H1 (cell line): ENCODE measurements around the gene IFNL2. TPM values are rescaled to one million over a fixed set of nuclear protein-coding genes. Genes with fewer than 3 reads are reported as not detected.

Experiments used
- CTCF ChIA-PET: fragments of 300-600 bp; sonication (Branson Sonifier 250); formaldehyde crosslinking; loops from one replicate; lab custom pipeline; 2021; ENCODE audit not compliant: partially characterized antibody; lab: Charles Lee
- POLR2A ChIA-PET: fragments of 300-600 bp; sonication (Branson Sonifier 250); formaldehyde crosslinking; loops from one replicate; lab custom pipeline; 2021; ENCODE audit warnings: inconsistent platforms; ENCODE audit not compliant: partially characterized antibody; lab: Charles Lee
- DNase-seq, 2 experiments: peaks; one replicate each; pipeline versions ENCODE4 v3.0.0 to v3.0.0-alpha.2; 2010 to 2022; ENCODE audit warnings: low spot score in 2 of 2, low read depth in 1 of 2, mixed read lengths in 1 of 2
- FAIRE-seq: peaks from 2 replicates; lab custom pipeline; 2011; peaks lifted over from hg19 to GRCh38; lab: Jason Lieb, UNC
- H2AFZ ChIP-seq: 2 replicates; pipeline ENCODE4 v1.8.1; 2012; ENCODE audit warnings: low read length, inconsistent platforms
- H2AK5ac ChIP-seq: 2 replicates; pipeline ENCODE4 v1.6.1; 2013; ENCODE audit warnings: low read depth, low read length
- H2BK120ac ChIP-seq: replicated peaks from 2 replicates; pipeline ENCODE3; 2013; ENCODE audit warnings: low read depth, low read length, inconsistent platforms
- H2BK12ac ChIP-seq: 2 replicates; pipeline ENCODE4 v1.6.1; 2013; ENCODE audit warnings: low read depth, low read length
- H2BK15ac ChIP-seq: 2 replicates; pipeline ENCODE4 v1.6.1; 2013; ENCODE audit warnings: low read length
- H2BK20ac ChIP-seq: 2 replicates; pipeline ENCODE4 v1.6.1; 2013; ENCODE audit warnings: low read length
- H2BK5ac ChIP-seq: 2 replicates; pipeline ENCODE4 v1.6.1; 2013; ENCODE audit warnings: low read depth, low read length
- H3K14ac ChIP-seq: 2 replicates; pipeline ENCODE4 v1.6.1; 2013; ENCODE audit warnings: inconsistent platforms; ENCODE audit not compliant: insufficient read length
- H3K18ac ChIP-seq: 2 replicates; pipeline ENCODE4 v1.6.1; 2013; ENCODE audit warnings: low read length; ENCODE audit errors: extremely low read depth
- H3K23ac ChIP-seq: 2 replicates; pipeline ENCODE4 v1.6.1; 2013; ENCODE audit warnings: inconsistent platforms; ENCODE audit not compliant: insufficient read length
- H3K23me2 ChIP-seq: 2 replicates; pipeline ENCODE4 v1.6.1; 2013; ENCODE audit warnings: low read depth, low read length
- H3K27ac ChIP-seq: 2 replicates; pipeline ENCODE4 v1.6.1; 2011; ENCODE audit warnings: low read depth, low read length, inconsistent platforms
- H3K27me3 ChIP-seq, 4 experiments: replicated peaks in 1 of 4; 1 replicate in 1 of 4; 2 replicates in 3 of 4; pipeline versions ENCODE4 v1.6.1 to v1.8.1; 2011 to 2013; ENCODE audit warnings: low read length in 3 of 4, mild to moderate bottlenecking in 3 of 4, inconsistent platforms in 2 of 4, mixed read lengths in 2 of 4, moderate library complexity in 1 of 4; ENCODE audit not compliant: control insufficient read depth in 3 of 4, insufficient read depth in 3 of 4; ENCODE audit errors: extremely low read depth in 1 of 4
- H3K36me3 ChIP-seq, 4 experiments: 2 replicates each; pipeline versions ENCODE4 v1.6.1 to v1.8.1; 2011 to 2013; ENCODE audit warnings: mild to moderate bottlenecking in 4 of 4, low read length in 3 of 4, moderate library complexity in 2 of 4, control low read depth in 1 of 4, inconsistent platforms in 1 of 4; ENCODE audit not compliant: insufficient read depth in 4 of 4, control insufficient read depth in 2 of 4
- H3K4ac ChIP-seq: replicated peaks from 2 replicates; pipeline ENCODE3; 2013; ENCODE audit warnings: low read length, low read depth, mixed read lengths, inconsistent platforms; ENCODE audit not compliant: insufficient read length
- H3K4me1 ChIP-seq, 4 experiments: replicated peaks in 1 of 4; 1 replicate in 1 of 4; 2 replicates in 3 of 4; pipeline versions ENCODE4 v1.6.1 to v1.8.1; 2011 to 2013; ENCODE audit warnings: low read length in 3 of 4, inconsistent platforms in 2 of 4, mixed read lengths in 1 of 4; ENCODE audit not compliant: insufficient read depth in 4 of 4, control insufficient read depth in 3 of 4
- H3K4me2 ChIP-seq, 2 experiments: 2 replicates each; pipeline versions ENCODE4 v1.6.1 to v1.8.1; 2011 to 2013; ENCODE audit warnings: low read depth in 2 of 2, low read length in 2 of 2, control low read depth in 1 of 2, inconsistent platforms in 1 of 2, mild to moderate bottlenecking in 1 of 2; ENCODE audit not compliant: insufficient read depth in 1 of 2
- H3K4me3 ChIP-seq, 4 experiments: fragments of 200-600, 300-600 bp in 1 of 4; sonication (generic), shearing (Covaris generic), sonication (Bioruptor Twin) in 1 of 4; 2 replicates each; pipeline versions ENCODE4 v1.5.1 to v1.8.1; 2011 to 2016; ENCODE audit warnings: low read length in 4 of 4, low read depth in 3 of 4, control low read depth in 2 of 4, inconsistent platforms in 2 of 4, mild to moderate bottlenecking in 2 of 4, mixed read lengths in 1 of 4, moderate library complexity in 1 of 4; ENCODE audit not compliant: insufficient read depth in 2 of 4; ENCODE audit errors: extremely low read depth in 1 of 4
- H3K56ac ChIP-seq: replicated peaks from 2 replicates; pipeline ENCODE3; 2013; ENCODE audit warnings: low read depth, mild to moderate bottlenecking, mixed read lengths, low read length, inconsistent platforms; ENCODE audit not compliant: insufficient read length
- H3K79me1 ChIP-seq: 2 replicates; pipeline ENCODE4 v1.6.1; 2013; ENCODE audit warnings: low read depth, low read length, control low read depth
- H3K79me2 ChIP-seq, 2 experiments: 2 replicates each; pipeline versions ENCODE4 v1.6.1 to v1.8.1; 2012 to 2013; ENCODE audit warnings: low read length in 2 of 2, mild to moderate bottlenecking in 2 of 2, inconsistent platforms in 1 of 2; ENCODE audit not compliant: insufficient read depth in 2 of 2, control insufficient read depth in 1 of 2
- H3K9ac ChIP-seq, 4 experiments: replicated peaks in 1 of 4; 1 replicate in 1 of 4; 2 replicates in 3 of 4; pipeline versions ENCODE4 v1.6.1 to v1.8.1; 2011 to 2013; ENCODE audit warnings: low read depth in 3 of 4, low read length in 3 of 4, control low read depth in 2 of 4, mild to moderate bottlenecking in 2 of 4, moderate library complexity in 2 of 4, inconsistent platforms in 1 of 4; ENCODE audit errors: extremely low read depth in 1 of 4
- H3K9me3 ChIP-seq, 2 experiments: 2 replicates each; pipeline versions ENCODE4 v1.6.1 to v1.8.1; 2012 to 2013; ENCODE audit warnings: mild to moderate bottlenecking in 2 of 2, moderate library complexity in 2 of 2, control low read depth in 1 of 2, inconsistent platforms in 1 of 2, low read depth in 1 of 2, low read length in 1 of 2, mixed read lengths in 1 of 2; ENCODE audit not compliant: insufficient read depth in 2 of 2
- H4K20me1 ChIP-seq, 2 experiments: replicated peaks in 1 of 2; 2 replicates each; pipeline versions ENCODE3 to v1.8.1; 2011 to 2013; ENCODE audit warnings: inconsistent platforms in 2 of 2, low read length in 2 of 2, mild to moderate bottlenecking in 1 of 2; ENCODE audit not compliant: insufficient read depth in 2 of 2, control insufficient read depth in 1 of 2
- H4K5ac ChIP-seq: 2 replicates; pipeline ENCODE4 v1.6.1; 2013; ENCODE audit warnings: low read length, low read depth, mixed read lengths, inconsistent platforms; ENCODE audit not compliant: insufficient read length
- H4K8ac ChIP-seq: 2 replicates; pipeline ENCODE4 v1.8.0; 2013; ENCODE audit warnings: mild to moderate bottlenecking, moderate library complexity, low read length, inconsistent platforms; ENCODE audit not compliant: insufficient read depth; ENCODE audit errors: extremely low read depth
- H4K91ac ChIP-seq: replicated peaks from 2 replicates; pipeline ENCODE3; 2013; ENCODE audit warnings: low read length, mixed read lengths, inconsistent platforms; ENCODE audit not compliant: insufficient read length
- ASH2L ChIP-seq: fragments of 200-600, 300-600 bp; sonication (generic); IDR thresholded peaks from one replicate; pipeline ENCODE4 v1.7.1; 2017; ENCODE audit warnings: low read length
- BACH1 ChIP-seq: IDR thresholded peaks from 2 replicates; pipeline ENCODE4 v1.6.1; 2012; ENCODE audit warnings: low read length, improper control_type of control experiment
- CTBP2 ChIP-seq: IDR thresholded peaks from 2 replicates; pipeline ENCODE4 v1.7.0; 2011; ENCODE audit warnings: borderline replicate concordance, mild to moderate bottlenecking, moderate library complexity, mixed read lengths, low read length; ENCODE audit not compliant: insufficient read depth, insufficient read length
- RXRA ChIP-seq: IDR thresholded peaks from 2 replicates; pipeline ENCODE4 v1.6.1; 2011; ENCODE audit warnings: low read depth, mild to moderate bottlenecking, low read length, moderate library complexity; ENCODE audit not compliant: insufficient read depth
- ZNF274 ChIP-seq: IDR thresholded peaks from 2 replicates; pipeline ENCODE4 v1.7.0; 2012; ENCODE audit warnings: low read length, borderline replicate concordance; ENCODE audit errors: extremely low read depth
- WGBS, 2 experiments: shearing (Covaris generic) in 1 of 2; methylation state at CpG; one replicate each; pipeline versions ENCODE4 v1.1.6 to v1.1.7; 2013 to 2015; ENCODE audit warnings: low lambda C conversion rate in 2 of 2, mixed read lengths in 2 of 2, inconsistent platforms in 1 of 2, low coverage in 1 of 2, missing lambda C conversion rate in 1 of 2; ENCODE audit not compliant: insufficient replicate concordance in 2 of 2, insufficient coverage in 1 of 2, insufficient read length in 1 of 2; ENCODE audit errors: extremely low coverage in 1 of 2, missing lambda C conversion rate in 1 of 2; 5-methylcytosine and 5-hydroxymethylcytosine counted together
- polyA plus RNA-seq, 7 experiments: library from polyadenylated mRNA; depleted of rRNA in 3 of 7; stranded (reverse) in 5 of 7; unstranded in 2 of 7; fragments of >200 nt in 5 of 7; fragments of 200-250 nt in 2 of 7; gene quantifications; 1 replicate in 5 of 7; 2 replicates in 1 of 7; 4 replicates in 1 of 7; pipeline versions ENCODE4 v1.2.1 to v1.2.3, GENCODE V29; 2011 to 2013; ENCODE audit warnings: missing spikeins in 2 of 7, mixed read lengths in 2 of 7
- total RNA-seq: library from RNA; stranded (reverse); fragmentation: NEBNext Ultra II Directional; extraction: Animal tissue kit (Norgen Biotek cat#: 25700); gene quantifications from 2 replicates; pipeline ENCODE4 v1.2.1, GENCODE V29; 2021

The IFNL2 gene
- total and polyA plus RNA-seq, 2 of the 8 experiments (the other 6 are each of a cell fraction or from before 2014, with no cell fraction given): not detected

DNA sequence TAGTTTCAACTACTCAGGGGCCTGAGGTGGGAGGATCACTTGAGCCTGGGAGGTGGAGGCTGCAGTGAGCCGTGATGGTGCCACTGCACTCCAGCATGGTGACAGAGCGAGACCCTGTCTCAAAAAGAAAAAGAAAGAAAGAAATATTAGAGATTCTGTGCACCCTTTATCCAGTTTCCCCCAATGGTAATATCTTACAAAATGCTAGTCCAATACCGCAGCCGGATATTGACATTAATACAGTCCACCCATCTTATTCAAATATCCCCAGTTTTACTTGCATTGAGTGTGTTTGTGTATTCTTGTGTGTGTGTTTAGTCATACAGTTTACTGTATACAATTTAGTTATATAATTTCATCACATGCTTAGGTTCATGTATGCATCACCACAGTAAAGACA is 11.0 kb upstream of the IFNL2 start:
- no peak overlapping the region for H3K14ac ChIP-seq
- TF ChIP-seq ASH2L (no peak), BACH1 (no peak), RXRA (no peak), ZNF274 (no peak), CTBP2 (no peak)
- POLR2A ChIA-PET: no interaction called here
- H2BK12ac ChIP-seq: no peak overlapping the region
- H4K91ac ChIP-seq: no peak overlapping the region
- H3K36me3 ChIP-seq: no peaks in the 10 kb centered on the region
- H3K4me2 ChIP-seq: no peak overlapping the region
- DNase-seq: no peak
- 0 out of 4 replicates have a peak, but pooled peaks cover 0 to 3% of the 10 kb centered on the region in 2 experiments for H3K9me3 ChIP-seq
- CTCF ChIA-PET: interaction anchor here (1.9 kb wide), 1 partner anchor 39 kb away, joined by 6 read pairs; no protein-coding TSS in a partner anchor
- no peaks in the 10 kb centered on the region for H3K79me1 ChIP-seq
- no peak overlapping the region for H2BK120ac ChIP-seq
- no peak overlapping the region for H2BK5ac ChIP-seq
- no peak overlapping the region for H3K4ac ChIP-seq
- H3K23me2 ChIP-seq: no peaks in the 10 kb centered on the region
- H2AK5ac ChIP-seq: no peak overlapping the region
- no peak overlapping the region for H2AFZ ChIP-seq
- no peak for FAIRE-seq
- WGBS, 2 experiments: 92% methylated on average over 4 of the region's 4 CpGs; no CpG with 5 or more reads in 1 of the 2 experiments
- H3K23ac ChIP-seq: no peak overlapping the region
- H2BK15ac ChIP-seq: no peak overlapping the region
- H3K18ac ChIP-seq: no peak overlapping the region
- no peak overlapping the region for H4K5ac ChIP-seq
- H4K20me1 ChIP-seq: no peaks in the 10 kb centered on the region
- H3K27ac ChIP-seq: no peak overlapping the region
- H2BK20ac ChIP-seq: no peak overlapping the region
- H3K79me2 ChIP-seq: no peaks in the 10 kb centered on the region
- H3K4me1 ChIP-seq: no peaks in the 10 kb centered on the region
- no peak overlapping the region for H3K9ac ChIP-seq
- H3K56ac ChIP-seq: no peak overlapping the region
- no peak overlapping the region for H3K4me3 ChIP-seq
- peaks cover 0 to 17% (median 2%) of the 10 kb centered on the region in 4 experiments; a peak in 6 of 7 replicates for H3K27me3 ChIP-seq
- H4K8ac ChIP-seq: no peak overlapping the region
